Lower leg skin (tissue), 3 donors: ENCODE results near the gene ALCAM.

Source experiments
- POLR2A ChIP-seq, 2 donors: fragments of 450-650 bp; IDR thresholded peaks; one replicate each; pipeline ENCODE4 v1.6.1; 2016 to 2017; ENCODE audit warnings: antibody characterized with exemption in 2 of 2, mild to moderate bottlenecking in 1 of 2, moderate library complexity in 1 of 2
- TF ChIP-seq, protein P1 (sequence below), 3 donors: fragments of 450-650 bp; IDR thresholded peaks; one replicate each; pipeline ENCODE4 v1.5.1; 2016; ENCODE audit warnings: antibody characterized with exemption in 3 of 3, mild to moderate bottlenecking in 3 of 3, moderate library complexity in 2 of 3

GRCh38 chr3:105473521-105474223 lies 107.0 kb downstream of the ALCAM start:
- no peak for TF ChIP-seq POLR2A (IDR thresholded peaks at IDR 0.05)
- TF ChIP-seq, protein P1, sequence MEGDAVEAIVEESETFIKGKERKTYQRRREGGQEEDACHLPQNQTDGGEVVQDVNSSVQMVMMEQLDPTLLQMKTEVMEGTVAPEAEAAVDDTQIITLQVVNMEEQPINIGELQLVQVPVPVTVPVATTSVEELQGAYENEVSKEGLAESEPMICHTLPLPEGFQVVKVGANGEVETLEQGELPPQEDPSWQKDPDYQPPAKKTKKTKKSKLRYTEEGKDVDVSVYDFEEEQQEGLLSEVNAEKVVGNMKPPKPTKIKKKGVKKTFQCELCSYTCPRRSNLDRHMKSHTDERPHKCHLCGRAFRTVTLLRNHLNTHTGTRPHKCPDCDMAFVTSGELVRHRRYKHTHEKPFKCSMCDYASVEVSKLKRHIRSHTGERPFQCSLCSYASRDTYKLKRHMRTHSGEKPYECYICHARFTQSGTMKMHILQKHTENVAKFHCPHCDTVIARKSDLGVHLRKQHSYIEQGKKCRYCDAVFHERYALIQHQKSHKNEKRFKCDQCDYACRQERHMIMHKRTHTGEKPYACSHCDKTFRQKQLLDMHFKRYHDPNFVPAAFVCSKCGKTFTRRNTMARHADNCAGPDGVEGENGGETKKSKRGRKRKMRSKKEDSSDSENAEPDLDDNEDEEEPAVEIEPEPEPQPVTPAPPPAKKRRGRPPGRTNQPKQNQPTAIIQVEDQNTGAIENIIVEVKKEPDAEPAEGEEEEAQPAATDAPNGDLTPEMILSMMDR (IDR thresholded peaks at IDR 0.05): no peak
